GM12878 (cell line): ENCODE data around the gene GRPEL2. TPM values are rescaled to one million over a fixed set of nuclear protein-coding genes. Genes with fewer than 3 reads are reported as not detected.

ENCODE experiments used
- ATAC-seq: fragments of 200-7000 bp; cut with Tn5 transposase; 3 replicates; pipeline ENCODE4 v1.9.1; 2020; ENCODE audit warnings: mild to moderate bottlenecking, moderate library complexity
- BruUV-seq: library from RNA; stranded (reverse); fragments of 400-500 nt; replicated peaks from 2 replicates; lab custom pipeline; 2021; lab: Mats Ljungman, UMichigan
- CTCF ChIA-PET: fragments of 300-600 bp; sonication (Branson Sonifier 250); formaldehyde crosslinking; extraction: SDS; loops from one replicate; lab custom pipeline; 2021; ENCODE audit warnings: inconsistent platforms; lab: Yijun Ruan, JAX
- POLR2A ChIA-PET: fragments of 350-600 bp; formaldehyde crosslinking; extraction: SDS; loops from one replicate; lab custom pipeline; 2021; ENCODE audit warnings: inconsistent platforms; lab: Charles Lee
- RAD21 ChIA-PET: fragments of 300-600 bp; sonication (Branson Sonifier 250); formaldehyde crosslinking; loops from one replicate; lab custom pipeline; 2023; ENCODE audit warnings: antibody characterized with exemption; ENCODE audit not compliant: unreplicated experiment; lab: Charles Lee
- SMC1A ChIA-PET: fragments of 300-600 bp; sonication (Branson Sonifier 250); formaldehyde crosslinking; loops from one replicate; lab custom pipeline; 2023; ENCODE audit not compliant: unreplicated experiment, uncharacterized antibody; lab: Charles Lee
- DNase-seq: peaks from one replicate; pipeline ENCODE4 v3.0.0-alpha.2; 2011; ENCODE audit warnings: low read depth, low spot score
- FAIRE-seq: peaks from 3 replicates; lab custom pipeline; 2011; peaks lifted over from hg19 to GRCh38; lab: Jason Lieb, UNC
- H2AFZ ChIP-seq: 2 replicates; pipeline ENCODE4 v1.6.0; 2011; ENCODE audit warnings: low read depth, low read length, control low read depth; ENCODE audit not compliant: control insufficient read depth
- H3K27ac ChIP-seq: 2 replicates; pipeline ENCODE4 v1.5.1; 2011; ENCODE audit warnings: control low read depth; ENCODE audit not compliant: control insufficient read depth, insufficient read depth
- H3K27me3 ChIP-seq, 2 experiments: replicated peaks in 1 of 2; 2 replicates each; pipeline versions ENCODE4 v1.6.0 to v1.6.1; 2011; ENCODE audit warnings: low read length in 1 of 2; ENCODE audit not compliant: control insufficient read depth in 2 of 2, insufficient read depth in 2 of 2
- H3K36me3 ChIP-seq, 2 experiments: 2 replicates each; pipeline ENCODE4 v1.5.1; 2011; ENCODE audit warnings: low read length in 1 of 2; ENCODE audit not compliant: control insufficient read depth in 2 of 2, insufficient read depth in 2 of 2
- H3K4me1 ChIP-seq: 2 replicates; pipeline ENCODE4 v1.6.1; 2011; ENCODE audit warnings: mild to moderate bottlenecking, low read length, moderate library complexity, mixed read lengths; ENCODE audit not compliant: control insufficient read depth, insufficient read depth
- H3K4me2 ChIP-seq: 2 replicates; pipeline ENCODE4 v1.6.0; 2011; ENCODE audit warnings: control low read depth; ENCODE audit not compliant: control insufficient read depth, insufficient read depth
- H3K4me3 ChIP-seq: fragments of 200-600 bp; sonication (generic); 2 replicates; pipeline ENCODE4 v1.5.1; 2016
- H3K79me2 ChIP-seq: 2 replicates; pipeline ENCODE4 v1.6.0; 2011; ENCODE audit warnings: low read length; ENCODE audit not compliant: control insufficient read depth, insufficient read depth
- H3K9ac ChIP-seq: 2 replicates; pipeline ENCODE4 v1.8.0; 2011; ENCODE audit warnings: low read length, control low read depth, mixed read lengths; ENCODE audit not compliant: control insufficient read depth, insufficient read depth
- H3K9me3 ChIP-seq: replicated peaks from 3 replicates; pipeline ENCODE4 v1.5.1; 2011; ENCODE audit warnings: mild to moderate bottlenecking, low read length; ENCODE audit not compliant: control insufficient read depth, insufficient read depth
- H4K20me1 ChIP-seq: 2 replicates; pipeline ENCODE4 v1.6.0; 2011; ENCODE audit not compliant: control insufficient read depth, insufficient read depth
- CTCF ChIP-seq, 3 experiments: IDR thresholded peaks in 2 of 3; conservative IDR thresholded peaks in 1 of 3; 2 replicates each; pipeline ENCODE4 v1.5.1; 2011; ENCODE audit warnings: low read depth in 3 of 3, low read length in 3 of 3, mild to moderate bottlenecking in 3 of 3, control low read depth in 2 of 3, moderate library complexity in 2 of 3, inconsistent platforms in 1 of 3, mixed read lengths in 1 of 3; ENCODE audit not compliant: control insufficient read depth in 2 of 3, insufficient read depth in 1 of 3; ENCODE audit errors: extremely low read depth in 1 of 3
- MTA3 ChIP-seq: IDR thresholded peaks from 2 replicates; pipeline ENCODE4 v1.6.1; 2012; ENCODE audit warnings: low read length, inconsistent platforms, borderline replicate concordance
- NFYA ChIP-seq: IDR thresholded peaks from 2 replicates; pipeline ENCODE4 v1.6.1; 2011; ENCODE audit warnings: low read depth, mild to moderate bottlenecking, low read length, improper control_type of control experiment, borderline replicate concordance
- ZNF384 ChIP-seq: IDR thresholded peaks from 2 replicates; pipeline ENCODE4 v1.6.1; 2012; ENCODE audit warnings: low read depth, mild to moderate bottlenecking, low read length, improper control_type of control experiment, borderline replicate concordance
- ZZZ3 ChIP-seq: IDR thresholded peaks from 2 replicates; pipeline ENCODE4 v1.6.1; 2011; ENCODE audit warnings: low read depth; ENCODE audit not compliant: control insufficient read depth, insufficient read length
- WGBS: methylation state at CpG from one replicate; pipeline ENCODE4 v1.1.6; 2016; ENCODE audit warnings: low lambda C conversion rate; ENCODE audit not compliant: insufficient replicate concordance, insufficient coverage; ENCODE audit errors: missing lambda C conversion rate; 5-methylcytosine and 5-hydroxymethylcytosine counted together
- in situ Hi-C: fragments of 300-500 bp; cut with MboI; formaldehyde crosslinking; loops from 9 replicates; pipeline ENCODE4 v1.14.3; 2018; ENCODE audit warnings: mixed read lengths
- intact Hi-C: fragments of 100-400 bp; cut with micrococcal nuclease; formaldehyde crosslinking; loops from one replicate; pipeline ENCODE4 v1.14.2; 2022; ENCODE audit not compliant: unreplicated experiment
- polyA plus RNA-seq, 11 experiments: library from polyadenylated mRNA; depleted of rRNA in 4 of 11; unstranded in 6 of 11; stranded (reverse) in 5 of 11; fragments of >200 nt; fragmentation: Nextera tagmentation in 4 of 11; fragmentation: Illumina TruSeq in 1 of 11; extraction: Ambion mirVana in 4 of 11; extraction: Trizol in 1 of 11; gene quantifications; 1 replicate in 1 of 11; 2 replicates in 10 of 11; pipeline versions ENCODE4 v1.2.1 to v1.2.3, GENCODE V29; 2011 to 2016; ENCODE audit warnings: inconsistent platforms in 2 of 11, missing spikeins in 2 of 11, low read depth in 1 of 11
- total RNA-seq, 4 experiments: library from RNA; depleted of rRNA in 3 of 4; stranded (reverse); fragments of >200 nt in 3 of 4; fragmentation: Illumina TruSeq in 1 of 4; extraction: Trizol in 1 of 4; gene quantifications; 2 replicates each; pipeline versions ENCODE4 v1.2.1 to v1.2.3, GENCODE V29; 2013 to 2021

The GRPEL2 gene
- total and polyA plus RNA-seq, 10 of the 15 experiments (the other 5 are each of a cell fraction or from before 2014, with no cell fraction given), result 4.4 to 20.2 (median 14.1) TPM

GRCh38 chr5:149313151-149313841 is 32.0 kb upstream of the GRPEL2 start:
- POLR2A ChIA-PET, result interaction anchor here (0.6 to 0.7 kb wide), 2 partner anchors 60 to 119 kb away, joined by 3 read pairs; no protein-coding TSS in a partner anchor
- no peak overlapping the region for H3K27ac ChIP-seq
- ATAC-seq, result no peak
- DNase-seq, result no peak
- no peak for FAIRE-seq
- no peaks in the 10 kb centered on the region for H3K36me3 ChIP-seq
- in situ Hi-C loops (no loop called here), intact Hi-C loops (no loop called here)
- H3K9me3 ChIP-seq, result no peaks in the 10 kb centered on the region
- SMC1A ChIA-PET, result interaction anchor here (1.1 kb wide), 1 partner anchor 11 kb away, joined by 7 read pairs; no protein-coding TSS in a partner anchor
- no peaks in the 10 kb centered on the region; a peak in 1 of 4 replicates for H3K27me3 ChIP-seq
- RAD21 ChIA-PET, result no interaction called here
- no peak overlapping the region for H3K9ac ChIP-seq
- BruUV-seq, result no TSS peak
- H3K4me1 ChIP-seq, result no peaks in the 10 kb centered on the region
- no peaks in the 10 kb centered on the region for H4K20me1 ChIP-seq
- H3K79me2 ChIP-seq, result no peaks in the 10 kb centered on the region
- WGBS, result 53% methylated on average over 5 of the region's 6 CpGs
- no peak for TF ChIP-seq NFYA
- no peak for TF ChIP-seq ZZZ3
- no peak for TF ChIP-seq MTA3
- no peak for TF ChIP-seq ZNF384
- no peak for TF ChIP-seq CTCF (IDR thresholded peaks at IDR 0.05 in 2 of 3, conservative IDR thresholded peaks at IDR 0.05 in 1 of 3; ENCODE audit: control insufficient read depth in 2 of 3, extremely low read depth in 1 of 3, insufficient read depth in 1 of 3, low read depth in 3 of 3, low read length in 3 of 3)
- CTCF ChIA-PET, result interaction anchor here (0.6 to 2.7 kb wide), 4 partner anchors 57 to 1349 kb away, joined by 3 to 11 read pairs (median 3); no protein-coding TSS in a partner anchor
- no peak overlapping the region for H3K4me3 ChIP-seq
- H2AFZ ChIP-seq, result no peak overlapping the region
- H3K4me2 ChIP-seq, result no peak overlapping the region
